Endothelial cell of umbilical vein (primary cell): ENCODE data around the gene STRA6. TPM values are rescaled to one million over a fixed set of nuclear protein-coding genes. Genes with fewer than 3 reads are reported as not detected.

ENCODE experiments used
- BruUV-seq: library from RNA; stranded (reverse); fragments of 400-500 nt; replicated peaks from 2 replicates; lab custom pipeline; 2021; lab: Mats Ljungman, UMichigan
- CTCF ChIA-PET: fragments of 300-600, 350-600 bp; sonication (Branson Sonifier 250); formaldehyde crosslinking; loops from one replicate; lab custom pipeline; 2021; ENCODE audit warnings: antibody characterized with exemption, inconsistent platforms; lab: Charles Lee
- POLR2A ChIA-PET: fragments of 300-600, 350-600 bp; sonication (Branson Sonifier 250); formaldehyde crosslinking; loops from one replicate; lab custom pipeline; 2021; ENCODE audit warnings: antibody characterized with exemption, inconsistent platforms; lab: Charles Lee
- DNase-seq: peaks from one replicate; pipeline ENCODE4 v3.0.0-alpha.2; 2011; ENCODE audit warnings: low read depth, low spot score
- FAIRE-seq: peaks from 2 replicates; lab custom pipeline; 2011; peaks lifted over from hg19 to GRCh38; lab: Jason Lieb, UNC
- H2AFZ ChIP-seq: 2 replicates; pipeline ENCODE4 v1.6.0; 2012; ENCODE audit warnings: low read depth, low read length, control low read depth, inconsistent platforms
- H3K27ac ChIP-seq: 2 replicates; pipeline ENCODE4 v1.5.1; 2011; ENCODE audit warnings: low read depth, mild to moderate bottlenecking, control low read depth, low read length, moderate library complexity; ENCODE audit not compliant: insufficient read depth
- H3K27me3 ChIP-seq, 2 experiments: 2 replicates each; pipeline versions ENCODE4 v1.6.0 to v1.6.1; 2011; ENCODE audit warnings: low read length in 2 of 2, mixed read lengths in 1 of 2; ENCODE audit not compliant: control insufficient read depth in 2 of 2, insufficient read depth in 2 of 2
- H3K36me3 ChIP-seq, 2 experiments: 2 replicates in 1 of 2; 3 replicates in 1 of 2; pipeline ENCODE4 v1.5.1; 2011; ENCODE audit warnings: low read length in 2 of 2, mild to moderate bottlenecking in 1 of 2, moderate library complexity in 1 of 2; ENCODE audit not compliant: control insufficient read depth in 2 of 2, insufficient read depth in 2 of 2; ENCODE audit errors: extremely low read depth in 1 of 2
- H3K4me1 ChIP-seq: 3 replicates; pipeline ENCODE4 v1.5.1; 2011; ENCODE audit warnings: mild to moderate bottlenecking, low read length; ENCODE audit not compliant: control insufficient read depth, insufficient read depth; ENCODE audit errors: extremely low read depth
- H3K4me2 ChIP-seq: 2 replicates; pipeline ENCODE4 v1.6.1; 2011; ENCODE audit warnings: low read length, control low read depth, mixed read lengths; ENCODE audit not compliant: insufficient read depth
- H3K4me3 ChIP-seq, 3 experiments: fragments of 200-600 bp in 1 of 3; sonication (generic), shearing (Covaris generic) in 1 of 3; replicated peaks in 1 of 3; 2 replicates each; pipeline ENCODE4 v1.5.1; 2011 to 2016; ENCODE audit warnings: control low read depth in 3 of 3, low read length in 3 of 3, mild to moderate bottlenecking in 2 of 3, inconsistent platforms in 1 of 3, low read depth in 1 of 3, moderate library complexity in 1 of 3; ENCODE audit not compliant: insufficient read depth in 1 of 3
- H3K79me2 ChIP-seq: 2 replicates; pipeline ENCODE4 v1.6.0; 2012; ENCODE audit warnings: low read length, inconsistent platforms; ENCODE audit not compliant: control insufficient read depth, insufficient read depth
- H3K9ac ChIP-seq: replicated peaks from 2 replicates; pipeline ENCODE3; 2011; ENCODE audit warnings: low read length, control low read depth; ENCODE audit not compliant: insufficient read depth; ENCODE audit errors: extremely low read depth
- H3K9me1 ChIP-seq: replicated peaks from 3 replicates; pipeline ENCODE4 v1.6.0; 2011; ENCODE audit warnings: mild to moderate bottlenecking, low read length; ENCODE audit not compliant: control insufficient read depth, insufficient read depth; ENCODE audit errors: extremely low read depth
- H3K9me3 ChIP-seq: replicated peaks from 2 replicates; pipeline ENCODE4 v1.5.1; 2012; ENCODE audit warnings: low read length, inconsistent platforms; ENCODE audit not compliant: control insufficient read depth, insufficient read depth
- H4K20me1 ChIP-seq: replicated peaks from 2 replicates; pipeline ENCODE3; 2011; ENCODE audit warnings: mild to moderate bottlenecking, low read length; ENCODE audit not compliant: control insufficient read depth, insufficient read depth; ENCODE audit errors: extremely low read depth
- EZH2 ChIP-seq: IDR thresholded peaks from 2 replicates; pipeline ENCODE4 v1.6.1; 2012; ENCODE audit warnings: borderline replicate concordance, low read depth, mild to moderate bottlenecking, moderate library complexity, low read length, inconsistent platforms; ENCODE audit not compliant: severe bottlenecking
- FOS ChIP-seq: IDR thresholded peaks from 2 replicates; pipeline ENCODE4 v1.6.1; 2011; ENCODE audit warnings: mild to moderate bottlenecking, low read length, moderate library complexity, borderline replicate concordance; ENCODE audit not compliant: insufficient read depth
- GATA2 ChIP-seq: IDR thresholded peaks from 2 replicates; pipeline ENCODE4 v1.7.0; 2011; ENCODE audit warnings: low read depth, mild to moderate bottlenecking, moderate library complexity, mixed read lengths, low read length; ENCODE audit not compliant: insufficient read length, insufficient read depth
- JUN ChIP-seq: IDR thresholded peaks from 2 replicates; pipeline ENCODE4 v1.6.1; 2011; ENCODE audit warnings: borderline replicate concordance, low read depth; ENCODE audit not compliant: insufficient read length, insufficient read depth
- MYC ChIP-seq: IDR thresholded peaks from one replicate; pipeline ENCODE4 v1.6.1; 2011; ENCODE audit warnings: mild to moderate bottlenecking, low read depth, low read length
- POLR2A ChIP-seq: IDR thresholded peaks from 2 replicates; pipeline ENCODE4 v1.6.1; 2012; ENCODE audit warnings: low read depth, mild to moderate bottlenecking, control low read depth, low read length
- POLR2AphosphoS5 ChIP-seq: IDR thresholded peaks from 2 replicates; pipeline ENCODE4 v1.6.1; 2012; ENCODE audit warnings: low read depth, mild to moderate bottlenecking, control low read depth, low read length, moderate library complexity; ENCODE audit not compliant: insufficient read depth
- dilution Hi-C: fragments of 300-500 bp; cut with MboI; formaldehyde crosslinking; loops from one replicate; pipeline ENCODE4 v1.15.0; 2019; ENCODE audit warnings: low sequenced_read_pairs; ENCODE audit not compliant: extremely low pct_ligation_motif_present
- intact Hi-C: fragments of 100-400 bp; cut with micrococcal nuclease; formaldehyde crosslinking; loops from one replicate; pipeline ENCODE4 v1.10.0; 2022
- polyA plus RNA-seq, 4 experiments: library from polyadenylated mRNA; depleted of rRNA in 3 of 4; stranded (reverse) in 3 of 4; unstranded in 1 of 4; fragments of >200 nt; gene quantifications; 2 replicates each; pipeline versions ENCODE4 v1.2.1 to v1.2.3, GENCODE V29; 2011 to 2012; ENCODE audit warnings: missing spikeins in 1 of 4
- total RNA-seq: library from RNA; stranded (reverse); gene quantifications from 2 replicates; pipeline ENCODE4 v1.2.3, GENCODE V29; 2021
- TF ChIP-seq, protein P1 (sequence below): IDR thresholded peaks from 2 replicates; pipeline ENCODE4 v1.6.1; 2011; ENCODE audit not compliant: insufficient read depth, insufficient read length
- TF ChIP-seq, protein P2 (sequence below), 2 donors: IDR thresholded peaks; 1 replicate in 1 of 2; 2 replicates in 1 of 2; pipeline ENCODE4 v1.5.1; 2011; ENCODE audit warnings: low read length in 2 of 2, mild to moderate bottlenecking in 2 of 2, moderate library complexity in 2 of 2, control low read depth in 1 of 2, inconsistent platforms in 1 of 2, low read depth in 1 of 2; ENCODE audit not compliant: insufficient read depth in 1 of 2; ENCODE audit errors: extremely low read depth in 1 of 2

STRA6 gene
- total and polyA plus RNA-seq, 2 donors (not counting 3 experiments of a cell fraction or from before 2014, with no cell fraction given): not detected

DNA sequence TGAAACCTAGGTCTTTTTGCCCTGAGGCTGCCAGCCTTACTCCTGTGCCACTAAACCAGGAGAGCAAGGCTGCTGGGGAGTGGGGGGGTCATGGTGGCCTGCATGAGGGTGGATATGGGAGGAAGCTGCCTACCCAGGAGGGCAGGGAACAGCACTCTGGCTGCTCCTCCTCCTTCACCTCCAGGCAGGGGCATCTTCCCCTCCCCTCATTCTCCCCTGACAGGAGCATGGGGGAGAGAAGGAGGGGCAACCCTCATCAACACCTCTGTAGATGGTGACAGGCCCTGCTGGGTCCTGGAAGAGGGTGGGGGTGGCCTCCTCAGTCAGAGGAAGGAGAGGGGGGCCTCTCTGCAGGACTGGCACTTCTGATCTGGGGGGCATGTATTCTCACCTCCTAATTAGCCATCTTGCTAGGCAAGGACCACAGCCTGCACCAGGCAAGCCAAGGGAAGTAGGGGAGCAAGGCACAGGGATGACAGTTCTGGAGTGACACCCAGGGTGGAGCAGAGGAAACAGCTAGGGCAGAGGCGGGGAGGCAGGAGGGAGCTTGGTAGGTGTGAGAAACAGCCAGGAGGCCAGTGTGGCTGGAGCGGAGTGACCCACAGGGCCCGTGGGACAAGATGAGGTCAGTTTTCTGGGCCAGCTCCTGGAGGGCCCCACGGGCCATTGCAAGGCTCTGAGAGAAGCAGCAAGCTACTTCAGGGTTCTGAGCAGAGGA, 38.5 kb upstream of the STRA6 start:
- Histone ChIP-seq H4K20me1 (no peaks in the 10 kb centered on the region), H3K27me3 (peaks cover 2 to 7% of the 10 kb centered on the region in 2 experiments), H3K4me3 (no peak overlapping the region), H3K9ac (no peak overlapping the region), H3K36me3 (no peaks in the 10 kb centered on the region), H3K9me3 (no peaks in the 10 kb centered on the region), H3K27ac (no peak overlapping the region), H3K4me1 (peaks cover 11% of the 10 kb centered on the region), H3K9me1 (no peaks in the 10 kb centered on the region), H2AFZ (no peak overlapping the region), H3K79me2 (no peaks in the 10 kb centered on the region), H3K4me2 (no peak overlapping the region)
- dilution Hi-C loops: no loop called here
- FAIRE-seq: no peak
- ChIA-PET POLR2A (no interaction called here), CTCF (interaction anchor here (0.9 to 3.6 kb wide), 6 partner anchors 10 to 268 kb away, joined by 3 to 30 read pairs (median 4); no protein-coding TSS in a partner anchor)
- intact Hi-C loops: loop anchor here (1.0 to 5.0 kb wide), 3 partner anchors 64 to 81 kb away; no protein-coding TSS in a partner anchor
- no TSS peak for BruUV-seq
- no peak for DNase-seq
- TF ChIP-seq POLR2AphosphoS5: no peak
- no peak for TF ChIP-seq FOS
- TF ChIP-seq EZH2: no peak
- TF ChIP-seq MYC: no peak
- no peak for TF ChIP-seq JUN
- no peak for TF ChIP-seq POLR2A
- TF ChIP-seq, protein P1, sequence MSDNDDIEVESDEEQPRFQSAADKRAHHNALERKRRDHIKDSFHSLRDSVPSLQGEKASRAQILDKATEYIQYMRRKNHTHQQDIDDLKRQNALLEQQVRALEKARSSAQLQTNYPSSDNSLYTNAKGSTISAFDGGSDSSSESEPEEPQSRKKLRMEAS: no peak
- TF ChIP-seq GATA2: no peak
- TF ChIP-seq, protein P2, sequence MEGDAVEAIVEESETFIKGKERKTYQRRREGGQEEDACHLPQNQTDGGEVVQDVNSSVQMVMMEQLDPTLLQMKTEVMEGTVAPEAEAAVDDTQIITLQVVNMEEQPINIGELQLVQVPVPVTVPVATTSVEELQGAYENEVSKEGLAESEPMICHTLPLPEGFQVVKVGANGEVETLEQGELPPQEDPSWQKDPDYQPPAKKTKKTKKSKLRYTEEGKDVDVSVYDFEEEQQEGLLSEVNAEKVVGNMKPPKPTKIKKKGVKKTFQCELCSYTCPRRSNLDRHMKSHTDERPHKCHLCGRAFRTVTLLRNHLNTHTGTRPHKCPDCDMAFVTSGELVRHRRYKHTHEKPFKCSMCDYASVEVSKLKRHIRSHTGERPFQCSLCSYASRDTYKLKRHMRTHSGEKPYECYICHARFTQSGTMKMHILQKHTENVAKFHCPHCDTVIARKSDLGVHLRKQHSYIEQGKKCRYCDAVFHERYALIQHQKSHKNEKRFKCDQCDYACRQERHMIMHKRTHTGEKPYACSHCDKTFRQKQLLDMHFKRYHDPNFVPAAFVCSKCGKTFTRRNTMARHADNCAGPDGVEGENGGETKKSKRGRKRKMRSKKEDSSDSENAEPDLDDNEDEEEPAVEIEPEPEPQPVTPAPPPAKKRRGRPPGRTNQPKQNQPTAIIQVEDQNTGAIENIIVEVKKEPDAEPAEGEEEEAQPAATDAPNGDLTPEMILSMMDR (IDR thresholded peaks at IDR 0.05; ENCODE audit: extremely low read depth in 1 of 2, insufficient read depth in 1 of 2, low read depth in 1 of 2, low read length in 2 of 2): no peak
